GM19099 (cell line): ENCODE data around the gene VPS52.

ENCODE experiments used
- POLR2A ChIP-seq: IDR thresholded peaks from 3 replicates; pipeline ENCODE4 v1.6.1; 2011; ENCODE audit warnings: low read depth; ENCODE audit not compliant: insufficient read length; ENCODE audit errors: extremely low read depth

VPS52 gene

GRCh38 chr6:33278392-33278741 lies 6.7 kb upstream of the VPS52 start:
- no peak for TF ChIP-seq POLR2A

- no peak for TF ChIP-seq POLR2A
These were observed 6.2 kb upstream of the VPS52 start for GRCh38 chr6:33277663-33278391.

GRCh38 chr6:33276864-33277662 lies 5.4 kb upstream of the VPS52 start, which contains the start of gene B3GALT4:
B3GALT4 (plus strand) TSS chr6:33277123; CDS start chr6:33277420, 297 bp downstream.
- TF ChIP-seq POLR2A, result peak; percentile 86

- TF ChIP-seq POLR2A, result no peak
These were observed 4.8 kb upstream of the VPS52 start for GRCh38 chr6:33276581-33276863.

GRCh38 chr6:33275795-33276580 lies 4.3 kb upstream of the VPS52 start:
- peak; percentile 36 for TF ChIP-seq POLR2A

GRCh38 chr6:33273924-33274902 lies 2.5 kb upstream of the VPS52 start:
- no peak for TF ChIP-seq POLR2A

- peak; percentile 16 for TF ChIP-seq POLR2A
These were observed 1.6 kb upstream of the VPS52 start for GRCh38 chr6:33273129-33273923.

GRCh38 chr6:33272275-33273128 lies 826 bp upstream of the VPS52 start:
- no peak for TF ChIP-seq POLR2A

GRCh38 chr6:33271117-33271467 lies 584 bp downstream of the VPS52 start:
- TF ChIP-seq POLR2A, result no peak

- TF ChIP-seq POLR2A, result no peak
These were observed 7.7 kb downstream of the VPS52 start for GRCh38 chr6:33264015-33264414.

- no peak for TF ChIP-seq POLR2A
These were observed 12.6 kb downstream of the VPS52 start for GRCh38 chr6:33259032-33259431.

GRCh38 chr6:33254591-33254990 lies 17.1 kb downstream of the VPS52 start:
- no peak for TF ChIP-seq POLR2A

GRCh38 chr6:33252759-33253158 lies 18.9 kb downstream of the VPS52 start:
- no peak for TF ChIP-seq POLR2A
